NCI-H2107 treated with DMSO at 0.1 percent for 48 hours (cell line): ENCODE measurements around the gene ALK.

ENCODE experiments used
- DNase-seq: peaks from one replicate; lab custom pipeline; 2025; ENCODE audit not compliant: unreplicated experiment; lab: John Stamatoyannopoulos, UW

ALK gene

DNA sequence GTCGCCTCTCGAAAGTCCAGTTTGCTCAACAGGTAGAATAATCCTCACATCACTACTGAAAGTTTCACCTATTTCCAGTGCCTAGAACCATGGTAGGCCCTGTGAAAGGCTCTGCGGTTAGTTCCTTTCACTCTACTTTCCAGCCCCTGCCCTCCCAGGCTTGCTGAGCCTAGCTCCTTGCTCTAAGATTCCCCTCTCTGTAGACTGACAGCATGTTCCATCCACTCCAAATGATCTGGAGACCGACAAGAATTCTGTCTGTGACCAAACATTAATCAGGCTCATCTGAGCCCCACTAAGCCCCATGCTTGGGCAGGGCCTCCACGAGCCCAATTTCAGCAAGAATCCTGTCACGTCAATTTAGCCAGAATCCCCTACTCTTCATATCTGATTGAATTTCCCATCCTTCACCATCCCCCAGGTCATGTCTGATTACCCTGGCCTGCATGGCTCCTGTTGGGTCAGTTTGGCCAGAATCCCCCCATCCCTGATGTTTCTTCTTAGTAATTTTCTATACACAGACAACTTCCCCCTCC is 307.0 kb downstream of the ALK start:
- no peak for DNase-seq

DNA sequence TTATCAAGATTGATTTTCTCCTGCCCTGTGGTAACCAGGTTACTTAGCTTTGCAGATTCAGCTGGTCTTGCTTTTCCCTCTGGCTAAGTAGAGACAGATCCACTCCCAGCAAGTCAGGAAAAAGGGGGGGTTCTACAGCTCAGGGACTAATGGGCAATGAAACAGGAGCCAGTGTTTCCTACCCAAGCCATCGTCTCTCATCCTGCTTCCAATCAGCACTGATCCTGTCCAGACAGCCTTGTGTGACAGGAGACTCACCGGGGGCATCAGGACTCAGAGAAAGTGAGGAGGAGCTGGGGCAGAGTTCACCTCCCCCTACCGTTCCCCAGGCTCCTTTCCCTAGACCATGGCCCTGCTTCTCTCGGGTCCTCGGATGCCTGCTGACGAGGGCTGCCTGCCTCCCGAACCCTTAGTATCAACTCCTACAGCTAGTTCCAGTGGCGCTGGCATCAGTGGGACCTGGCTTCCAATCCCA is 307.6 kb downstream of the ALK start:
- no peak for DNase-seq

DNA sequence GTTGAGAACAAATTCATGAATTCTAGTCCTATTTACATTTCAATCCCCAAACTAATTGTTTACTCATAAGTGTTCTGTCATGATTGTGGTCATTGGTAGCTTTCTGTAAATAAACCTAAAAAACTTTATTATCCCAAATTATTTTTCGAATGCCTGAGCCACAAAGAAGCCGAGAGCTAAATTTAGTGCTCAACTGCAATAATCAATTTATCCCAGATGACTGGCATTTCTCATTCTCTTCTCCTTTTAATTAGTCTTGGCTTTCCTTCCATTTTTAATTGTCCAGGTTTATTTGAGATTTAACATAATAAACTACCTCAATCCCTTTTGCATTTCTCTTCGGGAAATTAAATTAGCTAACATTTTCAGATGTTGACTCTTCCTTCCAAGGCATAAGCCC is 308.3 kb downstream of the ALK start:
- DNase-seq = no peak

GRCh38 chr2:29612568-29612967 is 308.8 kb downstream of the ALK start:
- no peak for DNase-seq

GRCh38 chr2:29611850-29612249 is 309.5 kb downstream of the ALK start:
- DNase-seq = no peak

- no peak for DNase-seq
Measured at GRCh38 chr2:29611261-29611660, 310.1 kb downstream of the ALK start.

GRCh38 chr2:29610569-29610968 is 310.8 kb downstream of the ALK start:
- DNase-seq = no peak

GRCh38 chr2:29607038-29607420 is 314.4 kb downstream of the ALK start:
- DNase-seq = no peak

DNA sequence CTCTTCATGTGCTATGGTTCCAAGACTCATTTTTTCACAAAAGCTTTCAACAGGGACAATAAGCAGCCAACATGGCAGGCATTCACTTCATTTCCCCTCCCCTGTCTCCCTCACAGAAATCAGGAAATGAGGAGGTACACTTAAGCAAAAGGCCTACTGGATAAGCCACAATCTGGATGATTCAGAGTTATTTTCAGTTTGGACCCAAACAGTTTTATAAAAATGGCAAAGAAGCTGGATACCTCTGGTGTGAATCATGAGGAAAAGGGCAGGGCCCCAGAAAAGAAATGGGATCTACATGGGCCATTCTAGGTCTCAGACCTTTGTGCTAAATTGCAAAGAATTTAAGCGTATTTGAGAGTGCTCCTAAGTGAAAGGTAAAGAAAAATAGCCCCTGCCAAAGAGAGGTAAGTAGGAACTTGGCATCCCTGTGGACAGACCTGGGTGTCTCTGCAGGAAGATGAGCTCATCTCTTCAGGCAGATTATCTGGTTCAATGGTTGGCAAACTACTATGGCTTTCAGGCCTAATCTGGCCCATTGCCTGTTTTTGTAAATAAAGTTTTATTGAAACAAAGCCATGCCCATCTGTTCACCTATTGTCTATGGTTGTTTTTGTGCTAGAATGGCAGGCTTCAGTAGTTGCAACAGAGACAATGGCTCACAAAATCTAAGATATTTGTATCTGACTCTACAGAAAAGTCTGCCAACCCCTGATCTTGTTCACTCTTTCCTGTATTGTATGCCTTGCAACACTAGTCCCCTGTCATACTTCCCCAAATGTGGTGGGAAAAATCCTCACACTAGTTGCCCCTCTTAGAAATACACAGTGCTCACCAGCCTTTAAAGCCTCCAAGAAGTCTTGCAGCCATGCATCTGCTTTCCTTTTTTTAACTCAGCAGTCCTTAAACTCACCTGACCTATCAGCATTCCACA is 315.0 kb downstream of the ALK start:
- no peak for DNase-seq

DNA sequence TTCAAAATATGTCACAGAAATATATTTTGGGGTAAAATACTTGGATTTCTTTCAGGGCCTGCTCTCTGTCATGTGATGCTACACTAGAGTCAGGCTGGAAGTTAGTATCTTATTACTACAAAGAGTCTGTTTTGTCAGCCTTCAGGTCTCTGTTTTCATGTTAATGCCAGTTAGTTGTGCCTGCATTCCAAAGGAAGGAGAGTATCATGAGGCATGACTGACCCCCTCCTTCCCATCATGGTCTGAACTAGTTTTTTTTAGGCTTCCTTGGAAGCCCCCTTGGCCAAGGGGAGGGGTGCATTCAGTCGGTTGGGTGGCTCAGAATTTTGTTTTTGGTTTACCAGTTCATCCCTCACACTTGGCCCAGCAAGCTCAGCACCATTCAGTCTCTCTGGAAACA is 318.0 kb downstream of the ALK start:
- DNase-seq = no peak

GRCh38 chr2:29601872-29602271 is 319.5 kb downstream of the ALK start:
- DNase-seq = no peak

DNA sequence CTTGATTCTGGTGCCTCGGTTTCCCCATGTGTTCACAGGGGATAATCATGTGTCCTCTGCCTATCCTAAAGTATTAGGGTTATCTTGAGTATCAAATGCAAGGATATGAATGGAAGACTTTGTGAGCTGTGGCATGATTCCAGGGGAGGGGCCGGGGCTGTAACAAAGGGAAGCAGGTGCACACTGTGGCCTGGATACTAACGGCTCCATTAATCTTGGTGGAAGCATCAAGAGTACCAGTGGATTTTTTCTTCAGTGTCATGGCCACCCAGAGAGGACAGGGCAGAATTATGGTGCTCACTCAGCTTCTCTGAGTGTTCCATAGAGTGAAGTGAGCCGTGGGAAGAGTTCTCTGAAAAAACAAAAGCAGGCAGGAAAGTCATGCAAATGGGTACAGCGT is 320.1 kb downstream of the ALK start:
- no peak for DNase-seq

DNA sequence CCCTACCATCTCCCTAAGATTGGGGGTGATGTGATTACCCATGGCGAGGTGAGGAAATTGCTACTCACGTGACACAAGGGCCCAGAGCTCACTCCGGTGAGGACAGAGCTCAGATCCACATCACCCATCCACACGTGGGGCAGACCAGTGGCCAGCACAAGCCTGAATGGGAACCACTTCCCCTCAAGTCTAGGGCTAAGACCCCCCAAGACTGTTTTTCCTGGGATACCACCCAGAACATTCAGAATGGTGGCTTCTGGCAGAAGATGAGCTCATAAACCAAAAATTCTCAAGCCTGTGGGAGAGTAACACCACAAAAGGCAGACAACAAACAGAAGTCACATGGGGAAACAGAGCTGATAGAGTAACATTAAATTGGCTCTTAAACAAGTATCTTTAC is 321.4 kb downstream of the ALK start:
- DNase-seq = no peak

DNA sequence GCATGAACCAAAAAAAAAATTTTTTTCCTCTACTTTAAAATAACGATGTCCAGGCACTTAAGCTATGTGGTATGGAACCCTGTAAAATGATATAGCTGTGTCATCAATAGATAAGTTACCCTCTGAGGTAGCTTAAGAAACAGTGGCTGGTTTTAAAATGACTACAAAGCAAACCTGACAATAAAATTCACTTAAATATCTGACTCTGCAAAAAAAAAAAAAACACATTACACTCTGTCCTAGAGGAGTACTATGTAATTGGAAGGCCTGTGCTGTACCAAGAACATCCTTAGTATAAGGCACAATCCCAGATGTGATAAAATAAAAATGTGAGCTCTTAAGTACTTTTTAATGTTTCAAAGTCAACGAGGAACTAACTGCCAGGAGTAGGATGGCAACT is 322.4 kb downstream of the ALK start:
- DNase-seq = no peak

GRCh38 chr2:29597035-29597434 is 324.4 kb downstream of the ALK start:
- DNase-seq = no peak

DNA sequence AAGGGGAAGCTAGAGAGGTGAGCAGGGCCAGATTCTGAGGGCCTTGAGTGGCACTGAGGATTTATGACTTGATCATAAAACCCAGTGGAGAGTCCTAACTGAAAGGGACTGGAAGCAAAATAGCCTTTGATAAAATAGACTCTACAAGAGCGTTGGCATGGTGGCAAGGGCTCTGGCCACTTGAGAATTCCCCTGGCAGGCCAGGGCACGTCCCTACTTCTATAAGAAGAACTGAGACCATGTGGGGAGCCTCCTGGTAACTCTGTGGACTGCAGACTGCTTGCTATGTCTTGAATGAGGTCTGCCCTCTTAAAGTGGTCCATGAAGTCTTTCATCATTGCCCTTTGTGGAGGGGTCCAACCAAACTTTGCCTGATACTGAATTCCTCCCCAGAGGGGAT is 324.8 kb downstream of the ALK start:
- no peak for DNase-seq

GRCh38 chr2:29591600-29591999 is 329.8 kb downstream of the ALK start:
- DNase-seq = no peak

DNA sequence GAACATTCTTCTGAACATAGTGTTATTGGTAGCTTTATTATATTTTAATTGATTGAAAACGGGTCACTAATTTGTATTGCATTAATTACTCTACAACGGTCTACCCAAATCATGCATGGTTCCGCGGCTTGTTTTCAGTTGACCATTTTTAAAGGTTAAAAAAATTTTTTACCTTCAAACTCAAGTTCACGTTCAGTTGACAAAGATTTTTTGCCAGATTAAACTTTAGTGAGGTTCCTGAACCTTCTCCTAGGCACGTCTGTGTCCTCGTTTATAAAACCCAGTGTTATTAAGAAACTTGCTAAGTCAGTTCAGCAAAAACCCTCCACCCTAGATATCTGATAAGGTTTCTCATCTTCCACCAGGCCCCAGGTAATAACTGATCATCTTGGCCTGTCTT is 331.2 kb downstream of the ALK start:
- no peak for DNase-seq

DNA sequence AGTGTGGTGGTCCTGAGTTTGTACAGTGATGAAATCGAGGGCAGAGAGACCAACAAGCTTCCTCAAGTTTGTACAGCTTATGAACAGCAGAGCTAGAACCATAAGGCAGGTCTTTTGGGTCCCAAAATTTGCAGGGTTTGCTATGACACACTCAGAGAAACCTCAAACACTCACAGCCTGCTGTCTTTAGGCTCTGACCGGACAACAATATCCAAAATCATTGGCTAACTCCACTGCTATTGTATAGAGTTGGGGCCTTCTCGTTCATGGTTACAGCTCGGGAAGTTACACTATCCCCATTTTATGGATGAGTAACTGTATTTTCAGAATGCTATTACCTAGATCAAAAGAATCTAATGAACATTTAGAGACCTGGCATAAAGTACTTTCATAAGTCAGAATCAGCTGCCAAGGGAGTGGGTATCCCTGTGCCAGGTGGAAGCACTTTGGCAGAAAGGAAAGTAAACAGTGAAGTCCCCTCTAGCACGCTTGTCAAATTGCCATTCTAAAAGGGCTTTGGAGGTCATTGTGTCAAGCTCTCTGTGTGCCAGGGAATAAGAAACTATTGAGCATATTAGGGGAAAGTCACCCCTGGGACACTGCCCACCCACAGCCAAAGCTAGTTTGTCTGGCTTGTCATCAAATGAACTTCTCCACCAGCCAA is 331.8 kb downstream of the ALK start:
- no peak for DNase-seq

DNA sequence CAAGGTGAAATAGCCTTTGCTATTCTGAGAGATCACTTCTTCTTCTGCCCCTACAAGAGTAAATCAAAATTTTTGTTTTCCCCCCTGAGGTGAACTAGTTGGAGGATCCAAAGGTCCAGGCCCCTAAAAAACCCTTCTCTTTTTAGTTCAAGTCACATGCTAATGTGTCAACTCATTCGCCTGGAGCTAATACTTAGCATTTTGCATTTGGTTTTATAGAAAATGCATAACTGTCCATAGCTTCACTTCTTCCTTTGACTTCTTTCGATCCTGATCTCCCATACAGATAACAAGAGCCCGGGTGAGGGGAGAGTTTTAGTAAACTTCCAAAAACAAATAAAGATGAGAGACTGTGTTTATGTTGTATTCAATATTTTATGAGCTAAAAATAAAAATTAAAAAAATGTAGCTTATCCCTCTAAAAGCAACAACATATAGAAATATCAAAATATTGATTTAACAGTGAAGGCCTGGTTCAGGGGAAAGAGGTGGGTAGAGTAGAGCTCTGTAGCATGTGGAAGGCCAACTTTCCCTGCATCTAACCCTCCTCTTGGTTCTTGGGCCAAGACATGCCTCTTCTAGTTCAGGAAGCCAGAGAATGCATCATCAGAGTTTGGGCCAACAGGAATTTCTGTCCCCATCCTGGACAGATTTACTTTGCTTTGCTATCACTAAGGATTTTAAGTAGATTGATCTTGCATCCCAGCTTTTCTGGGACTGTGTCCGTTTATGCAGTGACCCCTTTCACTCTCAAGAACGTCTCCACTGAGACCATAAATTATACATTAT is 333.8 kb downstream of the ALK start:
- no peak for DNase-seq

GRCh38 chr2:29586919-29587318 is 334.5 kb downstream of the ALK start:
- no peak for DNase-seq
